Activated gamma-delta T cell treated with Interleukin-2 at 50 U/mL for 16 hours (primary cell): ENCODE measurements around the gene RAB11FIP3.

ENCODE experiments used
- DNase-seq: peaks from one replicate; pipeline ENCODE4 v3.0.0-alpha.2; 2020

RAB11FIP3 gene

GRCh38 chr16:519841-520687 is 94.6 kb downstream of the RAB11FIP3 start:
- DNase-seq: no peak

DNA sequence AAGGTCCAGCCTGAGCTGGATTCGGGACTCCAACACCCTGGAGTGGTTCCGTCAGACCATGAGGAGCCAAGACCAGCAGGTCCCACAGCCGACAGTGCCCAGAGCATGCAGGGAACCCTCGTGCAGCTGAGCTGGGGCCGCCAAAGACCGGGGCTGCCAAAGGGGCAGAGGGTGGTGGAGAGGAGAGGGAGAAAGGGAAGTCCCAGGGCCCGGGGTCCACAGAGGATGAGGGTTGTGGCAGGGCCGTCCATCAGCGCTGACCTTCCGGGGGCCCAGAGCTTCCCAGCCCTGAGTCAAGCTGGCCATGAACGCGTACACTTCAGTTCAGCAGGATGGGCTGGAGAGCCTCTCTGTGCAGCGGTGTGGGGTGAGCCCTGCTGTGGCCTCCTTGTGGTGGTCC is 95.4 kb downstream of the RAB11FIP3 start:
- DNase-seq: no peak

- no peak for DNase-seq
Observed at GRCh38 chr16:521381-522210, 96.1 kb downstream of the RAB11FIP3 start.

DNA sequence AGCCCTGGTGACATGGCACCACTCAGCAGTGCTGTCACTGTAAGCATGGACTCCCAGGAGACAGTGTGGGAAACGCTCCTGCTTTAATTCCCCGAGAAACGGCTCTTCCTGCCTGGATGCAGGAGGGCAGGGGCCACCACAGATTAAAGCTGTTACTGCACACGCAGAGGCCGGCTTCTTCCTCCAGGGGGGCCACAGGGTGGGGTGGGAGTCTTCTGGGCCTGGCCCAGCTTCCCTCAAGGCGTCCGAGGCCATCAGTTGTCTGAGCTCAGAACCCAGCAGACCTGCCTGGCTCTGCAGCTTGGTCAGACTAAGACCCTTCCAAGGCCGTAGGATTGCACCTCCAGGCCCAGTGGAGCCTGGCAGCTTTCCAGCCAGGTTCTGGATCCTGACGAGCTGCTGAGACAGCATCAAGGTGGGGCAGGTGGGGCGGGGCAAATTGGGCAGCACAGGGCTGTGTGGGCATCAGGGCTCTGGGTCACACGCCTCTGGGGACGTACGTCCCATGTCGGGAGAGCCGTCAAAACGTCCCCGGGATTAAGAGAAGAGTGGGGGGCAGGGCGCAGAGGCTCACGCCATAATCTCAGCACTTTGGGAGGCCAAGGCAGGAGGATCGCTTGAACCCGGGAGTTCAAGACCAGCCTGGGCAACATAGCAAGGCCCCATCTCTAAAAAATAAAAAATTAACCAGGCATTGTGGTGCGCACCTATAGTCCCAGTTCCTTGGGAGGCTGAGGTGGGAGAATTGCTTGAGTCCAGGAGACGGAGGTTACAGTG is 97.1 kb downstream of the RAB11FIP3 start:
- no peak for DNase-seq

DNA sequence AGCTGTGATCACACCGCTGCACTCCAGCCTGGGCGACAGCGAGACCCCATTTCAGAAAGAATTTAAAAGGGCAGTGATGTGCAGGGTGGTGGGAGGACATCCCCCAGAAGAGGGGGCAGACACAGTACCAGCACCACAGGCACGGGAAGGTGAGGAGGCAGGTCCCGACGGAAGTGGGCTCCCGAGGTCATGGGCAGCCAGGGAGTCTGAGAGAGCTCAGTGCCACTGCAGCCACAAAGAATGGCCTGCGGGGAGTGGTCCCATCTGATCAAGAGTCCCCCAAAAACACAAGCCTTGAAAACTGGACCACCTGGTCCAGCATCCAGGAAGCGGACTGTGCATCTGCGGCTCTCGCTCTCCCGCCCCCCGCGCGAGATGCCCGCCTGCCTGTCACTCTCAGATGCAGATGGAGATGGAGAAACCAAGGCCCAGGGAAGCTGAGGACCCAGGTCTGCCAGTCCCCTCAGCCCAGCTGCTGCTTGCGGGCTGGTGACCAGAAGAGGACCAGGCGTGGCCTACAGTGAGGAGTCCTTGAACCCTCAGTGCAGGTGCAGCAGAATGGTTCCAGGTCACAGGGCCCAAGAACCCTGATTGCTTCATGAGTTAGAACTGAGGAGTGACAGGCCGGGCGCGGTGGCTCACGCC is 97.8 kb downstream of the RAB11FIP3 start:
- DNase-seq: no peak

GRCh38 chr16:524274-525040 is 99.0 kb downstream of the RAB11FIP3 start:
- DNase-seq: no peak

DNA sequence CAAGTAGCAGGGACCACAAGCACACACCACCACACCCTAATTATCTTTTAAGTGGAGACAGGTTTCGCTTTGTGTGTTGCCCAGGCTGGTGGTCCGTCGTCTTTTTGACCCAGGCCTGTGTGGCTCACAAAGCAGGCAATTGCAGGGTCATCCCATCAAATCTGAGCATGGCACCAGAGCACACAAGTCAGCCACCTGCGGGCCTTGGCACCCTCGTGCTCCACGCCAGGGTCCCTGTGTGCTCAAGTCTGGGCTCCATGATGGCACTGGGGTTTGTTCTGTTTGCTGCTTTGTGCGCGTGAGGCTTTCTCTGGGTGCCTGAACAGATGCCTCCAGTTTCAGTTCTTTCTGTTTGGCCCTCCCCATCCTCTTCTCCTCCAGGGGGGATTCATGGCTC is 99.7 kb downstream of the RAB11FIP3 start:
- no peak for DNase-seq

- DNase-seq: peak; percentile 50
Observed at GRCh38 chr16:525520-526180, 100.2 kb downstream of the RAB11FIP3 start.

GRCh38 chr16:526181-527014 is 100.9 kb downstream of the RAB11FIP3 start:
- DNase-seq: no peak

DNA sequence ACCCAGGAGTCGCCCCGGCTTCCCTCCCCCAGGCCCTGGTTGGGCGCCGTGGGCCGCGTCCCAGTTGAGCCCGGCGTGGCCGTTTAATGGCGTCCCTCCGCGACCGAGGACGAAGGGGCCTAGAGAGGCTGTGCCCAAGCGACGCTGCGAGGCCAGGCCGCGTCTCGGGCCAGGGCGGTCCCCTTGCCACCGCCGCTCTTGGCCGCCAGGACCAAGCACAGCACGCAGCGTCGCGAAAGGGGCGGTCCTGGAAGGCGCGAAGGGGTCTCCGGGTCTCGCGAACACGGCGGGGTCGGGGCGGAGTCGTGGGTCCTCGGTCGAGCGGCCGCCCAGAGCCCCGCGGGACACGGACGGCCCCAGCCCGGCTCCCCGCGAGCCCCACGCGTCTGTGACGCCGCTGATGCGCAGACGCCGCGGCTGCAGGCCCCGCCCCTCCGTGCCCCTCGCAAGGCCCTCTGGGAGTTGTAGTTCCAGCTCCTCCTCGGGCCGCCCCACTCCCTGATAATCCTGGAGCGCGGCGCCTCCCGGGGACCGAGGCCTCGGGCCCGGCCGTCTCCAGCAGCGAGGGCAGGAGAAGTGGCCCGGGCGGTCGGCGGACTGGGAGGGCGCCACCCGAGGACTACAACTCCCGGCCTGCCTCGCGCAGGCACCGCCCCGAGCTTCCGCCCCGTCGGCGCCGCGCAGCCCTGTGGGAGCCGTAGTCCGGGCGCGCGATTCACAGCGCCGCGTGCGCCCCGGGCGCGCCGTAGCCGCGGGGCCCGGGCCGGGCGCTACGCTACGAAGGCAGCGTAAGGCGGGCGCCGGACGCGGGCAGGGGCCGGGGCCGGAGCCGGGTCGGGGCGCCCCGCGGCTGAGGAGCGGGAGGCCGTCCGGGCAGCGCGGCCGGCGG is 101.8 kb downstream of the RAB11FIP3 start, which contains the start of gene CAPN15:
Gene CAPN15, plus strand, starts transcription at position 698 of the 889 bp plus-strand sequence. CDS start 19,127 bp downstream, outside the sequence.
- DNase-seq: peak; percentile 80

DNA sequence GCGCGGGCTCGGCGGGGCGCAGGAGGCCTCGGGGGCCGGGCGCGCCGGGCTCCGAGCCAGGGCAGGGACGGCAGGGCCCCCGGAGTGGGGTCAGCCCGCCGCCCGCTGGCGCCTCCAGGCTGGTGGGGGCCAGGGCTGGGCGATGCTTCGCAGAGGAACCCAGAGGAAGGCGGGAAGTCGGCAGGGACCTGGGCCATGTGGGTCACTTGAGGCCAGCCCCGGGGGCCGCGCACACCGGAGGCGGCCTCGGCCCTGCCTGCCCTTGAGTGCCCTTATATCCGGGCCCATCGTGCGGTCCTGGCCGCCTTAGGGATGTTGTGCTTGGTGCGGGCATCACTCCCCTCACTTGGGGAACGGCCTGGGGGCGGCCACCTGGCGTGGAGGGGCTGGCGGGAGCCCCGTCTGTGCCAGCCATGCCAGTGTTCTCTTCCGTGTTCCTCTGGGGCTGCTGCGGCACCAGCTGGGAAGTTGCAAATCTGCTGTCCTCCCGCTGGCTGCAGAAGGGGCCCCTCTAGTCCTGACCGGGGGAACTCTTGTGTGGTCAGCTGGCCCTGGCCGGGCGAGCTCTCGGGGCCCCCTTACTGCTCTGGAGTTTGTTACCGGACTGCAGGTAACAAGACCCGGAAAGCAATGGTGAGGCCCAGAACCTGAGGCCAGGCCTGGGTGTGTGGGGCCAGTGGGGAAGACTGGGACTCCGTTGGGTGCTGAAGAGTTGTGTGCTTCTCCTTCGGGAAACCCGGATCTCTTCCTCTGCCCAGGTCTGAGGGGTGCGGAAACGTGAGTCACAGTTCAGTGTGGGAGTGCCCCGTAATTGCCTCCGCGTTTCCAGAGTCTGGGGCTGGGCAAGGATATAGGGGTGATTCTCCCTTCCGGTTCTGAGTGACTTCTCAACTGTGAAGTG is 102.9 kb downstream of the RAB11FIP3 start:
- peak; percentile 20 for DNase-seq

- peak; percentile 30 for DNase-seq
Observed at GRCh38 chr16:529012-529575, 103.6 kb downstream of the RAB11FIP3 start.

DNA sequence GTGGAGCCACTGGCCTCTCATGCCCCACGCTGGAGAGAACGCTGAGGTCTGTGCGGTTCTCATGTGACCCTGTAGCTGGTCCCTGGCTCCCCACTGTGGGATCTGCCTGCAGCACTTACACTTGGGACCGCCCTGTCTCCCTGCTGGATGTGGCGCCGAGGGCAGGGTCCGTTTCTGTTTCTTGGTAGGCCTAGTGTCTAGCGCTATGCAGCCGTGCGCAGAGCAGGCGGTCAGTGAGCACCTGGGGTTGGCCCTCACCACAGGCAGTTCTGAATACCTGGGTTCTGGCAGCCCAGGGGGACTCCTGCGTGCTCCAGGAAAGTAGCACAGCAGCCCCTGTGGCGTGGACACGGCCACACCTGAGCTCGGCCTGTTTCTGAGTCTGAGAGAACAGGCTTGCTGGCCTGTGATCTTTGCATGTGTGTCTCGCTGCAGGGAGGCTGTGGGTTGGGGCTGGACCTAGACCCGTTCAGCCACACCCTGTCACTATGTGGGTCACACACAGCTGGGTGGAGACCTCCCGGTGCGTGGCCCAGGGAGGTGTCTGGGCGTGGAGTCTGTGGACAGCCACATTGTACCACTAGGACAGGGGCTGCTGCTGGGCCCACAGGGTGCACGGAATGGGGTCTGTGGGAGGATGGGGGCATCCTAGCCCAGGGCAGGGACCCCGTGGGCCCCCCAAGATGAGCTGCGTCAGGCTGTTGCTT is 104.8 kb downstream of the RAB11FIP3 start:
- no peak for DNase-seq

DNA sequence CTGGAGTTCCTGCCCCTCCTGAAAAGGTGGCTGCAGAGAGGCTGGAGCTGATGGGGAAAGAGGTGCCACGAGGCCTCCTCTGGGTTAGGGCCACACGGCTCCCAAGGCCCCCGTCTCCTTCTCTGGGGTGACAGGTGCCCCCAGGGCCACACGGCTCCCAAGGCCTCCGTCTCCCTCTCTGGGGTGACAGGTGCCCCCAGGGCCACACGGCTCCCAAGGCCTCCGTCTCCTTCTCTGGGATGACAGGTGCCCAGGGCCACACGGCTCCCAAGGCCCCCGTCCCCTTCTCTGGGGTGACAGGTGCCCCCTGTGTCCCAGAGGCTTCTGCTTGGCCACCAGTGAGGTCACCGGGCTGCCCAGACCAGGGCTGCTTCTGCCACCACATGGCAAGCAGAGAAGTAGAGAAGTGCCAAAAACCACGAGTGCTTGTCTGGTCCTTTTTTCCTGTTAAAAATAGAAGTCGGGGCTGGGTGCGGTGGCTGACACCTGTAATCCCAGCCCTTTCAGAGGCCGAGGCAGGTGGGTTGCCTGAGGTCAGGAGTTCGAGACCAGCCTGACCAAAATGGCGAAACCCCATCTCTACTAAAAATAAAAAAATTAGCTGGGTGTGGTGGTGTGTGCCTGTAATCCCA is 106.2 kb downstream of the RAB11FIP3 start:
- no peak for DNase-seq

DNA sequence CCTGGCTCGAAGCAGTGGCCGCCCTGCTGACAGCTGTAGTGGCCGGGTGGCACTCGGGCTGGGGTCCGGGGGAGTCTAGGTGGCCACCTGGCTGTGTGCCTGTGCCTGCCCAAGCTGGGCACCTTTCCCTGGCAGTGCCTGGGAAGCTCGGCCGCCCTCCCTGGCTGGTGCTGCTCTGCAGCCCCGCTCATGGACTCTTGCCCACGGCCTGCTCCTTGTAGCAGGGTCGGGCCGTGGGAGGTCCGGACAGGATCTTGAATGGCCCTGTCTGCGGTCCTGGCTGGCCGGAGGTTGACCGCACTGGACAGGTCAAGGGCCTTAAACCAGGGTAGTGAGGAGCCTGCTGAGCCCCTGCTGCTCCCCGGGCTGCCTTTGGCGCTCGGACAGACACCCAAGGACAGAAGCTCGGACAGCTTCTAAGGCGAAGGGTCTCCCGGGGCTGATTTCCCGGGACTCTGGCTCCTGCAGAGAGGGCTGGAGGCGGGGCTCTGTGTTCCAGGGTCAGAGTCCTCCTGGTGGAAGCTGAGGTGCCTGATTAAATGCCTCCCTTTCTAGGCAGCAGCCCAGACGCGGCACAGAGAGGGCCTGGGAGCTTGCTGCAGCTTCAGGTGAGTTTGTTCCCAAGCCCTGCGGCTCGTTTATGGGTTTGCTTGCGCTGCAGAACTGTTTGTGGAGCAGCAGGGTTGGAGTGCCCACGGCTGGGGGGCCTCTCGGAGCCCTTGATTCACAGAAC is 108.1 kb downstream of the RAB11FIP3 start:
- no peak for DNase-seq

DNA sequence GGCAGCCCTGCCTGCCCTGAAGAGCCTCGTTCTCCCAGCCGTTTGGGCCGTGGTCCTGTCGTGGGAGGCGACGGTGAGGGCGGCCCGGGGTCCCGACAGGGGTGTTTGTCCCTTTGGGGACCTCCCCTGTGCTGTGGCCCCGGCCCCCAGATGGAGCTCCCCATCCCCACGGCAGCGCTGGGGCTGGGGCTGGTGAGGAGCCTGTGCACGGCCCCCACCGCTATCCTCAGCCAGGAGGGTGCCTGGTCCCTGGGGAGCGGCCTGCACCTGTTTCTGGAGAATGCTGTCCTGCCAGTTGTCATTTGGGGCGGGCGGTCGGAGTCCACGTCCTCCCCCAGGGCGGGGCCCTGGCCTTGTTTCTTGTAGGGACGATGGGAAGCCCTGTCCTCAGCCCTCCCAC is 108.7 kb downstream of the RAB11FIP3 start:
- DNase-seq: no peak
